CD14-positive monocyte (primary cell): ENCODE data around the gene PLPPR3. TPM values are rescaled to one million over a fixed set of nuclear protein-coding genes. Genes with fewer than 3 reads are reported as not detected.
A peak's percentile ranks its signal among the peaks of the same experiment; 100 is the strongest.

Source experiments
- DNase-seq, 3 donors: peaks; one replicate each; pipeline ENCODE4 v3.0.0-alpha.2; 2011 to 2022
- H2AFZ ChIP-seq: 2 replicates; pipeline ENCODE4 v1.6.0; 2012; ENCODE audit warnings: mild to moderate bottlenecking, low read depth, low read length, inconsistent platforms; ENCODE audit not compliant: insufficient read depth, poor library complexity, severe bottlenecking
- H3K27ac ChIP-seq, 2 donors: 1 replicate in 1 of 2; 2 replicates in 1 of 2; pipeline ENCODE4 v1.5.1; 2012 to 2013; ENCODE audit warnings: low read length in 2 of 2, control low read depth in 1 of 2, inconsistent platforms in 1 of 2, low read depth in 1 of 2, mild to moderate bottlenecking in 1 of 2
- H3K27me3 ChIP-seq, 2 donors: one replicate each; pipeline versions ENCODE4 v1.6.0 to v1.6.1; 2011 to 2013; ENCODE audit warnings: low read length in 2 of 2; ENCODE audit not compliant: control insufficient read depth in 2 of 2, insufficient read depth in 2 of 2
- H3K36me3 ChIP-seq, 2 donors: replicated peaks in 1 of 2; 1 replicate in 1 of 2; 2 replicates in 1 of 2; pipeline versions ENCODE4 v1.5.1 to v1.6.1; 2012 to 2013; ENCODE audit warnings: low read length in 2 of 2, control low read depth in 1 of 2, inconsistent platforms in 1 of 2, mild to moderate bottlenecking in 1 of 2; ENCODE audit not compliant: insufficient read depth in 2 of 2, control insufficient read depth in 1 of 2
- H3K4me1 ChIP-seq, 2 donors: 1 replicate in 1 of 2; 2 replicates in 1 of 2; pipeline versions ENCODE4 v1.5.1 to v1.6.1; 2012 to 2013; ENCODE audit warnings: low read length in 2 of 2, control low read depth in 1 of 2, inconsistent platforms in 1 of 2, mild to moderate bottlenecking in 1 of 2, moderate library complexity in 1 of 2; ENCODE audit not compliant: insufficient read depth in 2 of 2, control insufficient read depth in 1 of 2
- H3K4me2 ChIP-seq: replicated peaks from 2 replicates; pipeline ENCODE3; 2012; ENCODE audit warnings: low read length, moderate library complexity, mild to moderate bottlenecking; ENCODE audit not compliant: poor library complexity, severe bottlenecking; ENCODE audit errors: extremely low read depth
- H3K4me3 ChIP-seq, 3 experiments: fragments of 200-600 bp in 1 of 3; sonication (generic) in 1 of 3; replicated peaks in 1 of 3; 1 replicate in 2 of 3; 2 replicates in 1 of 3; pipeline ENCODE4 v1.5.1; 2011 to 2013; ENCODE audit warnings: low read length in 3 of 3, mild to moderate bottlenecking in 3 of 3, control low read depth in 2 of 3, low read depth in 2 of 3, inconsistent platforms in 1 of 3, moderate library complexity in 1 of 3
- H3K79me2 ChIP-seq: 2 replicates; pipeline ENCODE4 v1.6.0; 2012; ENCODE audit warnings: mild to moderate bottlenecking, control low read depth, inconsistent platforms, low read length, moderate library complexity; ENCODE audit not compliant: insufficient read depth
- H3K9ac ChIP-seq: 2 replicates; pipeline ENCODE4 v1.6.0; 2017; ENCODE audit warnings: low read length, mild to moderate bottlenecking; ENCODE audit not compliant: insufficient read depth, poor library complexity, severe bottlenecking
- H3K9me3 ChIP-seq, 2 donors: replicated peaks in 1 of 2; 1 replicate in 1 of 2; 2 replicates in 1 of 2; pipeline versions ENCODE4 v1.5.1 to v1.6.1; 2012 to 2013; ENCODE audit warnings: low read length in 2 of 2, control low read depth in 1 of 2; ENCODE audit not compliant: control insufficient read depth in 1 of 2, insufficient read depth in 1 of 2
- H4K20me1 ChIP-seq: 2 replicates; pipeline ENCODE4 v1.6.0; 2012; ENCODE audit warnings: mild to moderate bottlenecking, low read length, control low read depth, moderate library complexity; ENCODE audit not compliant: insufficient read depth
- H3K27ac Mint-ChIP-seq, 7 donors: one replicate each; pipeline ENCODE4 v1.8.0; 2020; ENCODE audit warnings: mild to moderate bottlenecking in 7 of 7, mixed read lengths in 7 of 7, moderate library complexity in 6 of 7, inconsistent platforms in 2 of 7
- H3K27me3 Mint-ChIP-seq, 3 donors: one replicate each; pipeline ENCODE4 v1.8.0; 2021 to 2022; ENCODE audit warnings: low read depth in 3 of 3, mild to moderate bottlenecking in 3 of 3, mixed read lengths in 3 of 3, moderate library complexity in 3 of 3, inconsistent platforms in 1 of 3
- H3K36me3 Mint-ChIP-seq, 2 donors: one replicate each; pipeline ENCODE4 v1.8.0; 2020; ENCODE audit warnings: mixed read lengths in 2 of 2, inconsistent platforms in 1 of 2, mild to moderate bottlenecking in 1 of 2
- H3K4me1 Mint-ChIP-seq: one replicate; pipeline ENCODE4 v1.8.0; 2020; ENCODE audit warnings: mild to moderate bottlenecking, mixed read lengths
- H3K4me3 Mint-ChIP-seq, 2 donors: one replicate each; pipeline ENCODE4 v1.8.0; 2020; ENCODE audit warnings: mild to moderate bottlenecking in 2 of 2, mixed read lengths in 2 of 2, moderate library complexity in 1 of 2
- H3K9me3 Mint-ChIP-seq, 7 donors: one replicate each; pipeline ENCODE4 v1.8.0; 2020 to 2022; ENCODE audit warnings: mixed read lengths in 7 of 7, mild to moderate bottlenecking in 6 of 7, moderate library complexity in 6 of 7, inconsistent platforms in 2 of 7
- CTCF ChIP-seq: fragments of 200-600 bp; IDR thresholded peaks from one replicate; pipeline ENCODE4 v1.8.0; 2022; ENCODE audit warnings: antibody characterized with exemption, mild to moderate bottlenecking
- WGBS: methylation state at CpG from one replicate; pipeline ENCODE4 v1.1.5; 2013; ENCODE audit warnings: missing lambda C conversion rate; ENCODE audit not compliant: insufficient coverage; 5-methylcytosine and 5-hydroxymethylcytosine counted together
- intact Hi-C, 2 donors: fragments of 100-400 bp; cut with micrococcal nuclease; formaldehyde crosslinking; loops; one replicate each; pipeline versions ENCODE4 v1.15.0 to v1.15.1; 2023
- polyA plus RNA-seq, 3 donors: library from polyadenylated mRNA; depleted of rRNA in 1 of 3; unstranded in 2 of 3; stranded (reverse) in 1 of 3; fragments of 300-500 nt in 2 of 3; fragments of >200 nt in 1 of 3; fragmentation: Illumina TruSeq in 2 of 3; gene quantifications; 1 replicate in 2 of 3; 2 replicates in 1 of 3; pipeline ENCODE4 v1.2.3, GENCODE V29; 2012 to 2021

The PLPPR3 gene
- polyA plus RNA-seq, 3 donors: 1.2 TPM; not detected in 2

- H3K4me2 ChIP-seq: peak overlapping the region; percentile 82
- peaks cover 11% of the 10 kb centered on the region for H3K79me2 ChIP-seq
- H2AFZ ChIP-seq: no peak overlapping the region
- H3K36me3 Mint-ChIP-seq: peaks cover 10 to 19% of the 10 kb centered on the region in 2 donors
- peaks cover 34% of the 10 kb centered on the region for H3K4me1 Mint-ChIP-seq
- peak overlapping the region in 2 of 3 experiments; percentile 16 to 72 for H3K4me3 ChIP-seq
- H3K27ac ChIP-seq: peak overlapping the region; percentile 66 to 70
- H3K36me3 ChIP-seq: peaks cover 5 to 6% of the 10 kb centered on the region in 2 donors
- WGBS: no CpG with 5 or more reads among the region's 7 CpGs
- no peak overlapping the region for H3K9ac ChIP-seq
- intact Hi-C loops: loop anchor here (2.0 to 10.0 kb wide), 4 partner anchors 58 to 382 kb away; partner anchors contain the start of genes ATP5F1D (in 1 of the 2), MIDN (in 1 of the 2) and WDR18 (in 1 of the 2)
- peaks cover 66% of the 10 kb centered on the region for H4K20me1 ChIP-seq
- H3K4me1 ChIP-seq: peaks cover 46 to 60% of the 10 kb centered on the region in 2 donors
- no peak for TF ChIP-seq CTCF
- H3K27me3 ChIP-seq: peaks cover 0 to 11% of the 10 kb centered on the region in 2 donors
- no peak for DNase-seq
- peaks cover 0 to 2% (median 0%) of the 10 kb centered on the region in 3 donors for H3K27me3 Mint-ChIP-seq
- H3K9me3 ChIP-seq: no peaks in the 10 kb centered on the region
- peak overlapping the region; percentile 81 to 88 for H3K4me3 Mint-ChIP-seq
- peaks cover 0 to 2% (median 0%) of the 10 kb centered on the region in 7 donors for H3K9me3 Mint-ChIP-seq
- peak overlapping the region; percentile 89 to 98 (median 96) for H3K27ac Mint-ChIP-seq
Measured at GRCh38 chr19:863315-863620, 41.5 kb upstream of the PLPPR3 start.

GRCh38 chr19:862581-863314 is 41.0 kb upstream of the PLPPR3 start:
- Mint-ChIP-seq H3K27me3 (peaks cover 0 to 2% (median 0%) of the 10 kb centered on the region in 3 donors), H3K4me3 (peak overlapping the region; percentile 81 to 88), H3K4me1 (peaks cover 35% of the 10 kb centered on the region), H3K36me3 (peaks cover 7 to 15% of the 10 kb centered on the region in 2 donors), H3K27ac (peak overlapping the region; percentile 89 to 98 (median 96)), H3K9me3 (peaks cover 0 to 2% (median 0%) of the 10 kb centered on the region in 7 donors)
- intact Hi-C loops: loop anchor here (1.0 to 10.0 kb wide), 5 partner anchors 10 to 382 kb away; partner anchors contain the start of genes ATP5F1D (in 1 of the 2), MIDN (in 1 of the 2) and WDR18 (in 1 of the 2)
- WGBS: 16% methylated on average over 46 of the region's 48 CpGs
- Histone ChIP-seq H3K27me3 (peaks cover 0 to 11% of the 10 kb centered on the region in 2 donors), H3K4me1 (peaks cover 49 to 65% of the 10 kb centered on the region in 2 donors), H3K4me2 (peak overlapping the region; percentile 82), H3K79me2 (peaks cover 11% of the 10 kb centered on the region), H3K4me3 (peak overlapping the region in 2 of 3 experiments; percentile 16 to 72), H4K20me1 (peaks cover 60% of the 10 kb centered on the region), H3K9me3 (no peaks in the 10 kb centered on the region), H3K27ac (peak overlapping the region; percentile 66 to 70), H3K9ac (no peak overlapping the region), H2AFZ (peak overlapping the region; percentile 21), H3K36me3 (peaks cover under 1 to 3% of the 10 kb centered on the region in 2 donors)
- TF ChIP-seq CTCF: no peak
- DNase-seq: peak; percentile 62 to 77 (median 73)
